K562 (cell line): ENCODE measurements around the gene BIN1. TPM values are rescaled to one million over a fixed set of nuclear protein-coding genes. Genes with fewer than 3 reads are reported as not detected.

Experiments
- ATAC-seq: fragments of 200-7000 bp; cut with Tn5 transposase; 3 replicates; pipeline ENCODE4 v1.9.1; 2020; ENCODE audit warnings: moderate library complexity
- BruUV-seq: library from RNA; stranded (reverse); fragments of 400-500 nt; replicated peaks from 2 replicates; lab custom pipeline; 2021; lab: Mats Ljungman, UMichigan
- CTCF ChIA-PET: fragments of 300-600 bp; formaldehyde crosslinking; extraction: SDS; loops from one replicate; lab custom pipeline; 2021; ENCODE audit warnings: low intra/inter-chr PET ratio; lab: Yijun Ruan, JAX
- POLR2A ChIA-PET: fragments of 300-600, 350-650 bp; sonication (Branson Sonifier 250); formaldehyde crosslinking; extraction: SDS; loops from one replicate; lab custom pipeline; 2021; ENCODE audit warnings: antibody characterized with exemption, inconsistent platforms; lab: Yijun Ruan, JAX
- DNase-seq, 4 experiments: peaks; one replicate each; pipeline versions ENCODE4 v3.0.0 to v3.0.0-alpha.2; 2011 to 2018; ENCODE audit warnings: low spot score in 3 of 4, mixed read lengths in 3 of 4; ENCODE audit errors: extremely low read depth in 1 of 4
- FAIRE-seq: peaks from 2 replicates; lab custom pipeline; 2011; peaks lifted over from hg19 to GRCh38; lab: Jason Lieb, UNC
- H2AFZ ChIP-seq: 2 replicates; pipeline ENCODE4 v1.6.0; 2011; ENCODE audit warnings: low read depth, low read length, control low read depth, inconsistent platforms
- H3K27ac ChIP-seq: fragments of 200-600 bp; 3 replicates; pipeline ENCODE4 v1.8.0; 2011; ENCODE audit warnings: low read depth, mild to moderate bottlenecking, control low read depth, inconsistent platforms, low read length, moderate library complexity, mixed read lengths; ENCODE audit errors: extremely low read depth
- H3K27me3 ChIP-seq, 2 experiments: fragments of 300-600 bp in 1 of 2; 2 replicates in 1 of 2; 3 replicates in 1 of 2; pipeline versions ENCODE4 v1.6.0 to v1.8.0; 2011; ENCODE audit warnings: inconsistent platforms in 2 of 2, low read length in 2 of 2, mild to moderate bottlenecking in 1 of 2, mixed read lengths in 1 of 2, moderate library complexity in 1 of 2; ENCODE audit not compliant: control insufficient read depth in 2 of 2, insufficient read depth in 2 of 2
- H3K36me3 ChIP-seq: fragments of 300-600 bp; 3 replicates; pipeline ENCODE4 v1.8.0; 2011; ENCODE audit warnings: mild to moderate bottlenecking, low read length, inconsistent platforms; ENCODE audit not compliant: control insufficient read depth, insufficient read depth
- H3K4me1 ChIP-seq, 2 experiments: fragments of 200-600 bp in 1 of 2; replicated peaks in 1 of 2; 2 replicates in 1 of 2; 3 replicates in 1 of 2; pipeline versions ENCODE4 v1.5.1 to v1.8.0; 2011; ENCODE audit warnings: inconsistent platforms in 2 of 2, low read length in 2 of 2, mild to moderate bottlenecking in 1 of 2, mixed read lengths in 1 of 2, moderate library complexity in 1 of 2; ENCODE audit not compliant: control insufficient read depth in 2 of 2, insufficient read depth in 2 of 2
- H3K4me2 ChIP-seq: 2 replicates; pipeline ENCODE4 v1.6.1; 2011; ENCODE audit warnings: low read length, control low read depth, inconsistent platforms, mixed read lengths; ENCODE audit not compliant: insufficient read depth
- H3K4me3 ChIP-seq: fragments of 200-600 bp; sonication (generic), shearing (Covaris generic); 2 replicates; pipeline ENCODE4 v1.5.1; 2016; ENCODE audit warnings: control low read depth, inconsistent platforms
- H3K79me2 ChIP-seq: fragments of 200-600 bp; 3 replicates; pipeline ENCODE4 v1.8.0; 2011; ENCODE audit warnings: low read length, inconsistent platforms; ENCODE audit not compliant: control insufficient read depth, insufficient read depth
- H3K9ac ChIP-seq, 2 experiments: 2 replicates each; pipeline versions ENCODE4 v1.6.0 to v1.6.1; 2011; ENCODE audit warnings: low read depth in 2 of 2, low read length in 2 of 2, control low read depth in 1 of 2, inconsistent platforms in 1 of 2, mild to moderate bottlenecking in 1 of 2, mixed read lengths in 1 of 2; ENCODE audit not compliant: insufficient read depth in 1 of 2
- H3K9me1 ChIP-seq: one replicate; pipeline ENCODE4 v1.6.0; 2011; ENCODE audit warnings: inconsistent platforms, mild to moderate bottlenecking, low read length, moderate library complexity; ENCODE audit not compliant: control insufficient read depth, insufficient read depth
- H3K9me3 ChIP-seq: replicated peaks from 2 replicates; pipeline ENCODE4 v1.5.1; 2011; ENCODE audit warnings: low read depth, low read length, inconsistent platforms; ENCODE audit not compliant: control insufficient read depth, insufficient read depth
- H4K20me1 ChIP-seq: replicated peaks from 2 replicates; pipeline ENCODE4 v1.6.1; 2011; ENCODE audit warnings: low read length, inconsistent platforms, mixed read lengths; ENCODE audit not compliant: control insufficient read depth, insufficient read depth
- BCL6 ChIP-seq: fragments of 250-450 bp; sonication (Bioruptor Pico); IDR thresholded peaks from 2 replicates; pipeline ENCODE4 v1.4.0; 2020
- CSDE1 ChIP-seq, 2 experiments: fragments of 450-650 bp; IDR thresholded peaks; 2 replicates each; pipeline ENCODE4 v1.6.1; 2016; ENCODE audit warnings: mild to moderate bottlenecking in 1 of 2
- ILK ChIP-seq: fragments of 450-650 bp; IDR thresholded peaks from 2 replicates; pipeline ENCODE4 v1.6.1; 2016; ENCODE audit warnings: missing genetic modification characterization, low read depth, mild to moderate bottlenecking, missing compliant biosample characterization, moderate library complexity, borderline replicate concordance
- JUND ChIP-seq, 2 experiments: IDR thresholded peaks; 2 replicates in 1 of 2; 3 replicates in 1 of 2; pipeline ENCODE4 v1.6.1; 2011; ENCODE audit warnings: borderline replicate concordance in 2 of 2, low read depth in 2 of 2, low read length in 2 of 2, improper control_type of control experiment in 1 of 2, missing biosample characterization in 1 of 2, missing genetic modification characterization in 1 of 2, missing genetic modification reagents in 1 of 2
- MIER1 ChIP-seq: fragments of 450-650 bp; IDR thresholded peaks from 2 replicates; pipeline ENCODE4 v1.6.1; 2016; ENCODE audit warnings: antibody characterized with exemption, mild to moderate bottlenecking, low read depth
- POLR2AphosphoS2 ChIP-seq: IDR thresholded peaks from 2 replicates; pipeline ENCODE4 v1.6.1; 2012; ENCODE audit warnings: low read length, improper control_type of control experiment
- TSC22D4 ChIP-seq: fragments of 450-650 bp; IDR thresholded peaks from 2 replicates; pipeline ENCODE4 v1.6.1; 2016; ENCODE audit warnings: missing genetic modification characterization, missing biosample characterization, control low read depth
- ZC3H8 ChIP-seq: fragments of 450-650 bp; IDR thresholded peaks from 2 replicates; pipeline ENCODE4 v1.6.1; 2017
- ZFP30 ChIP-seq: fragments of 250-450 bp; sonication (Bioruptor Pico); IDR thresholded peaks from 2 replicates; pipeline ENCODE4 v1.8.0; 2022; ENCODE audit warnings: moderate library complexity, mild to moderate bottlenecking, inconsistent platforms, borderline replicate concordance
- ZNF140 ChIP-seq: fragments of 250-450 bp; sonication (Bioruptor Pico); IDR thresholded peaks from 2 replicates; pipeline ENCODE4 v1.8.0; 2021; ENCODE audit warnings: moderate library complexity, mild to moderate bottlenecking, inconsistent platforms
- ZNF174 ChIP-seq: fragments of 250-450 bp; sonication (Bioruptor Pico); IDR thresholded peaks from 2 replicates; pipeline ENCODE4 v1.4.0; 2020; ENCODE audit warnings: mild to moderate bottlenecking
- ZNF316 ChIP-seq: fragments of 450-650 bp; IDR thresholded peaks from 2 replicates; pipeline ENCODE4 v1.6.1; 2016
- ZNF551 ChIP-seq: fragments of 250-450 bp; sonication (Bioruptor Pico); IDR thresholded peaks from 2 replicates; pipeline ENCODE4 v1.5.0; 2021; ENCODE audit warnings: mild to moderate bottlenecking, moderate library complexity
- ZNF79 ChIP-seq: fragments of 250-450 bp; sonication (Bioruptor Pico); IDR thresholded peaks from 2 replicates; pipeline ENCODE4 v1.4.0; 2020; ENCODE audit warnings: low read depth, mild to moderate bottlenecking, moderate library complexity
- WGBS: fragments of 100-300 bp; shearing (Covaris generic); methylation state at CpG from one replicate; pipeline ENCODE4 v1.1.6; 2016; ENCODE audit warnings: low coverage, mixed read lengths; ENCODE audit not compliant: insufficient coverage; ENCODE audit errors: missing lambda C conversion rate; 5-methylcytosine and 5-hydroxymethylcytosine counted together
- in situ Hi-C: fragments of 300-500 bp; cut with MboI; formaldehyde crosslinking; loops from 4 replicates; pipeline ENCODE4 v1.15.0; 2018; ENCODE audit warnings: inconsistent platforms, mixed read lengths
- intact Hi-C: fragments of 100-400 bp; cut with micrococcal nuclease; formaldehyde crosslinking; loops from 2 replicates; pipeline ENCODE4 v1.14.2; 2022
- polyA plus RNA-seq, 8 experiments: library from polyadenylated mRNA; depleted of rRNA in 4 of 8; stranded (reverse) in 5 of 8; unstranded in 3 of 8; fragments of >200 nt; fragmentation: Nextera tagmentation in 2 of 8; fragmentation: Illumina TruSeq in 1 of 8; extraction: Ambion mirVana in 2 of 8; extraction: Trizol in 1 of 8; gene quantifications; 2 replicates each; pipeline versions ENCODE4 v1.2.1 to v1.2.3, GENCODE V29; 2011 to 2014; ENCODE audit warnings: inconsistent platforms in 1 of 8, missing spikeins in 1 of 8
- total RNA-seq, 7 experiments: library from RNA; depleted of rRNA in 6 of 7; stranded (reverse); fragments of >200 nt in 6 of 7; fragmentation: Illumina TruSeq in 2 of 7; extraction: Trizol in 2 of 7; gene quantifications; 2 replicates each; pipeline versions ENCODE4 v1.2.1 to v1.2.3, GENCODE V29; 2011 to 2021; ENCODE audit warnings: low replicate concordance in 1 of 7
- TF ChIP-seq, protein P1 (sequence below): fragments of 450-650 bp; IDR thresholded peaks from 2 replicates; pipeline ENCODE4 v1.6.1; 2016; ENCODE audit warnings: borderline replicate concordance

The BIN1 gene
- total and polyA plus RNA-seq, 9 of the 15 experiments (the other 6 are each of a cell fraction or from before 2014, with no cell fraction given) = 0.04 to 2.8 (median 0.79) TPM; not detected in 1

- TF ChIP-seq, protein P1, sequence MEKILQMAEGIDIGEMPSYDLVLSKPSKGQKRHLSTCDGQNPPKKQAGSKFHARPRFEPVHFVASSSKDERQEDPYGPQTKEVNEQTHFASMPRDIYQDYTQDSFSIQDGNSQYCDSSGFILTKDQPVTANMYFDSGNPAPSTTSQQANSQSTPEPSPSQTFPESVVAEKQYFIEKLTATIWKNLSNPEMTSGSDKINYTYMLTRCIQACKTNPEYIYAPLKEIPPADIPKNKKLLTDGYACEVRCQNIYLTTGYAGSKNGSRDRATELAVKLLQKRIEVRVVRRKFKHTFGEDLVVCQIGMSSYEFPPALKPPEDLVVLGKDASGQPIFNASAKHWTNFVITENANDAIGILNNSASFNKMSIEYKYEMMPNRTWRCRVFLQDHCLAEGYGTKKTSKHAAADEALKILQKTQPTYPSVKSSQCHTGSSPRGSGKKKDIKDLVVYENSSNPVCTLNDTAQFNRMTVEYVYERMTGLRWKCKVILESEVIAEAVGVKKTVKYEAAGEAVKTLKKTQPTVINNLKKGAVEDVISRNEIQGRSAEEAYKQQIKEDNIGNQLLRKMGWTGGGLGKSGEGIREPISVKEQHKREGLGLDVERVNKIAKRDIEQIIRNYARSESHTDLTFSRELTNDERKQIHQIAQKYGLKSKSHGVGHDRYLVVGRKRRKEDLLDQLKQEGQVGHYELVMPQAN = no peak
- no peak for TF ChIP-seq TSC22D4 (tag)
- no peak for TF ChIP-seq BCL6 (CRISPR knock-in tag)
- no peak for TF ChIP-seq MIER1
- no peak for TF ChIP-seq ZNF79 (CRISPR knock-in tag)
- no peak for TF ChIP-seq POLR2AphosphoS2
Observed at GRCh38 chr2:127104166-127104660, 2.7 kb downstream of the BIN1 start (continued).

- no peak overlapping the region for H3K9ac ChIP-seq
- 3% methylated on average over 23 of the region's 24 CpGs for WGBS
- H3K9me1 ChIP-seq = no peaks in the 10 kb centered on the region
- BruUV-seq = no TSS peak
- in situ Hi-C loops (no loop called here), intact Hi-C loops (no loop called here)
- no peak overlapping the region for H3K4me3 ChIP-seq
- peaks cover 22 to 86% of the 10 kb centered on the region in 2 experiments for H3K27me3 ChIP-seq
- peaks cover 0 to 23% of the 10 kb centered on the region in 2 experiments; a peak in 3 of 5 replicates for H3K4me1 ChIP-seq
- ChIA-PET CTCF (interaction anchor here (0.7 kb wide), 1 partner anchor 36 kb away, joined by 3 read pairs; no protein-coding TSS in a partner anchor), POLR2A (no interaction called here)
- H3K4me2 ChIP-seq = no peak overlapping the region
- ATAC-seq (no peak), FAIRE-seq (no peak), DNase-seq (no peak)
- H3K9me3 ChIP-seq = no peaks in the 10 kb centered on the region
- no peak overlapping the region for H3K27ac ChIP-seq
- no peaks in the 10 kb centered on the region for H3K79me2 ChIP-seq
- H3K36me3 ChIP-seq = no peaks in the 10 kb centered on the region
- H2AFZ ChIP-seq = no peak overlapping the region
- H4K20me1 ChIP-seq = no peaks in the 10 kb centered on the region; the same call in 1 of the 2 replicates
- no peak for TF ChIP-seq ZNF551
- TF ChIP-seq ZNF316 = no peak
- no peak for TF ChIP-seq ZC3H8
- TF ChIP-seq ZNF174 = no peak
- no peak for TF ChIP-seq ZNF140 (CRISPR knock-in tag)
- TF ChIP-seq CSDE1 (IDR thresholded peaks at IDR 0.05) = no peak
- TF ChIP-seq ZFP30 (CRISPR knock-in tag) = no peak
- TF ChIP-seq JUND (IDR thresholded peaks at IDR 0.05; ENCODE audit: borderline replicate concordance, low read depth, low read length) = no peak
- TF ChIP-seq JUND (tag; IDR thresholded peaks at IDR 0.05; ENCODE audit: borderline replicate concordance, low read depth, low read length) = no peak
- TF ChIP-seq ILK (tag) = no peak
Observed at GRCh38 chr2:127103243-127104165, 3.5 kb downstream of the BIN1 start.
